Measurements from ENCODE around the gene TMEM161B. TPM values are rescaled to one million over a fixed set of nuclear protein-coding genes. Genes with fewer than 3 reads are reported as not detected.

TMEM161B gene
- total and polyA plus RNA-seq, 11 donors, result 2.9 to 13.2 (median 9.3) TPM

DNA sequence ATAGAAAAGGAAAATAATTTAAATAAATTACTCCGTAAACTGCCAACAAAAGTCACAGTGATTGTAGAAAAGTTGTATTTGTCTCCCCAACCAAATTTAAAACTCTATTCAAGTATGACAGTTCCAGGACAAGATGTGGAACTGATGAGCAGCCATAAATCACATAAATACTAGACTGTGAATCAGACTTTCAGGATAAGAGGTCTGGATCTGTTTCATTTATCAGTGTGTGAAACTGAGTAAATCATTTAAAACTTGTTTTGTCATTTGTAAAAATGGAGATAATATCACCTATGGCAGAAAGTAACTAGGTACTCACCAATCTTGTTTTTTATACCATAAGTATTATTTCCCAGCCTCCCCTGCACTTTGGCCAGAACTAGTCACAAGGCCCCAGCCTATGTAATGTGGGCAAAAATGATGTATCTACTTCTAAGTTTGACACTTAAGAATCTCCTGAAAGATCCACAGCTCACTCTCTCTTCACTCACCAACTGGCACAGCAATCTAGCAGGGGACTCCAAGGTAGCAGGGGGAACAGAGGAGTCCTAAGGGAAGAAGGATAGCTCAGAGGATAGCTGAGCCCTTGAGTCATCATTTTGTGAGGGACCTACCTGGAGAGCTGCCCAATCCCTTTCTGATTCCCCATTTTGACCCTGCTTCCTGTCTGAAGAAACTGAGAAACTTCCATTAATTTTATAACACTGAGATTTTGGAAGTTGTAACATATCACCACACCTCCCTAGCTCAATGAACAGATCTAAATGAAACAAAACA is 31.6 kb downstream of the TMEM161B start:
- H3K27me3 ChIP-seq, result no peaks in the 10 kb centered on the region
- ATAC-seq (no peak), DNase-seq (no peak)
- TF ChIP-seq POLR2A (IDR thresholded peaks at IDR 0.05) (no peak), CTCF (IDR thresholded peaks at IDR 0.05) (no peak)
- no peak overlapping the region for H3K4me3 ChIP-seq
- WGBS, 4 donors, result 91 to 99% (median 97%) methylated on average over 1 of the region's 1 CpG
- H3K4me1 ChIP-seq, result no peaks in the 10 kb centered on the region
- H3K27ac ChIP-seq, result no peak overlapping the region
- H3K36me3 ChIP-seq, result peaks cover 0 to 35% (median 16%) of the 10 kb centered on the region in 9 donors
- intact Hi-C loops (cut with DNase I), result no loop called here
- H3K9me3 ChIP-seq, result no peaks in the 10 kb centered on the region

DNA sequence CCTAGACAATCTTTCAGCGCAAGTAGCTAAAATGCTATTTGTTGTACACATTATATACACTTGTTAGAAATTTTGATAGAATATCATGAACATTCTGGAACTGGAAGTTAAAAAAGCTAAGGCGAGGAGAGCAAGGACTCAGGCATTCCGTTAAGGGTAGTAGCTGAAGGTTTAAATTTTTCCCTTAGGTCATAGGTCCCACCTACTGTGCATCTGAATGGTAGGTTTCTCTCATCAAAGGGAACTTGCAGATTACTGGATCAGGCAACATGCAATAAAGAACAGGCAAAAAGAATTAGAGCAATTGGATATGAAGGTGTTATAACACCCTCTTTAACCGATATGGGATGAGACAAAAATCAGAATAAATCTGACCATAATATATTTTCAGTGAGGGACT is 32.8 kb downstream of the TMEM161B start:
- Histone ChIP-seq H3K27ac (no peak overlapping the region), H3K36me3 (peaks cover 0 to 35% (median 16%) of the 10 kb centered on the region in 9 donors), H3K27me3 (no peaks in the 10 kb centered on the region), H3K9me3 (no peaks in the 10 kb centered on the region), H3K4me1 (no peaks in the 10 kb centered on the region), H3K4me3 (no peak overlapping the region)
- intact Hi-C loops (cut with DNase I), result no loop called here
- no peak for TF ChIP-seq CTCF (IDR thresholded peaks at IDR 0.05)
- no peak for TF ChIP-seq POLR2A (IDR thresholded peaks at IDR 0.05)
- 96 to 97% (median 97%) methylated on average over 4 of the region's 4 CpGs for WGBS, 4 donors
- ATAC-seq (no peak), DNase-seq (no peak)

DNA sequence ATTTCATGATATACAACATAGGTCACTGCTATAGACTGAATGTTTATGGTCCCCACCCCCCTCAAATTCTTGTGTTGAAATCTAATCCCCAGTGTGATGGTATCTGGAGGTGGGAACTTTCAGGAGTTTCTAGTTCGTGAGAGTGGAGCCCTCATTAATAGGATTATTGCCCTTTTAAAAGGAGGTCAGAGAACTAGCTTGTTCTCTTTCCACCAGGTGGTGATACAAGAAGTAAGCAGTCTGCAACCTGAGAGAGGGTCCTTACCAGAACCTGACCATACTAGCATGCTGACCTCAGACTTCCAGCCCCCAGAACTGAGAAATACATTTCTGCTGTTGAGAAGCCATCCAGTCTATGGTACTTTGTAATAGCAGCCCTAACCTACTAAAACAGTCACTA is 33.3 kb downstream of the TMEM161B start:
- no peak overlapping the region for H3K4me3 ChIP-seq
- ATAC-seq (no peak), DNase-seq (no peak)
- TF ChIP-seq POLR2A (IDR thresholded peaks at IDR 0.05) (no peak), CTCF (IDR thresholded peaks at IDR 0.05) (no peak)
- no peaks in the 10 kb centered on the region for H3K9me3 ChIP-seq
- no peaks in the 10 kb centered on the region for H3K4me1 ChIP-seq
- no peak overlapping the region for H3K27ac ChIP-seq
- H3K36me3 ChIP-seq, result peaks cover 0 to 31% (median 16%) of the 10 kb centered on the region in 9 donors
- no peaks in the 10 kb centered on the region for H3K27me3 ChIP-seq
- intact Hi-C loops (cut with DNase I), result no loop called here
- WGBS, 4 donors, result 64 to 83% (median 78%) methylated on average over 1 of the region's 1 CpG

DNA sequence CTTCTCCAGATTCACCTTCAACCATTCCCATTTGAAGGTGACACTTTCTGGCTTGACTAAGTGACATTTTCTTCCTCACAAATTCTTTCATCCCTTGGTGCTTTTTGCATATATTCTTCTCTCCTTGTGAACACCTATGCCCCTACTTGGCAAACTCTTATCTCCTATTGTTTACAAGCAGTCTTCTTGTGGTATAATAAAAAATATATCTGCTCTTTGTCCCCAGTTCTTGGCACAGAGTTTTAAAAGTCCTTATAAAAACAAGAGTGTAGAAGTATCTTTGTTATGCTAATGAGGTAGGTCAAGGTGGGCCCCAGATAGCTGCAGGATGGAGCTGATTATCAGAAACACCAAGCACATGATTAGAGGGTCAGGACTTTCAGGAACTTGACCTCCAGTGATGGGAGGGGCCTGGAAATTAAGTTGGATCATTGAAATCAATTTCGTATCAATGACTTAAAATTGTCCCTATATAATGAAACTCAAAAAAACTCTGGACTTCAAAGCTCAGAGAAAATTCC is 38.0 kb downstream of the TMEM161B start:
- TF ChIP-seq CTCF (IDR thresholded peaks at IDR 0.05), result no peak
- DNase-seq, result no peak
- H3K4me1 ChIP-seq, result no peaks in the 10 kb centered on the region
- no peak overlapping the region for H3K27ac ChIP-seq
- no peak overlapping the region for H3K4me3 ChIP-seq
- intact Hi-C loops (cut with DNase I), result no loop called here
- H3K9me3 ChIP-seq, result no peaks in the 10 kb centered on the region
- no peak for ATAC-seq
- H3K36me3 ChIP-seq, result peaks cover 0 to 36% (median 14%) of the 10 kb centered on the region in 9 donors
- no peaks in the 10 kb centered on the region for H3K27me3 ChIP-seq
- 92 to 96% (median 95%) methylated on average over 1 of the region's 1 CpG for WGBS, 4 donors

All from heart left ventricle (tissue), 16 donors.